Adrenal gland (tissue), 5 donors: Measurements from ENCODE around the gene CTAGE9.

ENCODE experiments used
- CTCF ChIP-seq, 6 experiments: fragments of 450-650 bp in 4 of 6; fragments of 200-600 bp in 2 of 6; sonication (generic) in 1 of 6; IDR thresholded peaks; 1 replicate in 5 of 6; 2 replicates in 1 of 6; pipeline versions ENCODE4 v1.5.1 to v1.8.0; 2016 to 2021; ENCODE audit warnings: antibody characterized with exemption in 6 of 6, mild to moderate bottlenecking in 2 of 6, moderate library complexity in 1 of 6
- POLR2A ChIP-seq, 2 donors: fragments of 450-650 bp; IDR thresholded peaks; one replicate each; pipeline ENCODE4 v1.6.1; 2017; ENCODE audit warnings: antibody characterized with exemption in 2 of 2, mild to moderate bottlenecking in 2 of 2, moderate library complexity in 1 of 2
- donor health status: DM: no; HTN: no; CAD: no.

DNA sequence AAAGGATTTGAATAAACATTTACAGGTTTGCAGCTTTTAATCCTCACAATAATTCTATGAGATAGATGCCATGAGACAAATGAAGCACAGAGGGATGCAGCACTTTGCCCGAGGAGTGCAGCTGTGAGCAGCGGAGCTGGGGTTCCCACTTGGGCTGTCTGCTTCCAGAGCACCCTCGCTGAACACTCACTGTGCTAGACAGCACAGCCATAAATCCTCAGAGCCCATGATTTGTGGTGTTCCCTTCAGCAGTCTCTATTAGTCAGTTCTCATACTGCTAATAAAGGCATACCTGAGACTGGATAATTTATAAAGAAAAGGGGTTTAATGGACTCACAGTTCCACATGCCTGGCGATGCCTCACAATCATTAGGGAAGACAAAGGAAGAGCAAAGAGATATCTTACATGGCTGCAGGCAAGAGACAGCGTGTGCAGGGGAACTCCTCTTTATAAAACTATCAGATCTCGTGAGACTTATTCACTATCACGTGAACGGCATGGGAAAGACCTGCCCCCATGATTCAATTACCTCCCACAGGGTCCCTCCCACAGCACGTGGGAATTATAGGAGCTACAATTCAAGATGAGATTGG, 25.3 kb upstream of the CTAGE9 start:
- no peak for TF ChIP-seq CTCF (IDR thresholded peaks at IDR 0.05)
- no peak for TF ChIP-seq POLR2A (IDR thresholded peaks at IDR 0.05)
